ENCODE results near the gene CELF2.
"Not testable (repeated sequence)": the region's sequence is repeated elsewhere in the genome, so short reads cannot be mapped to it uniquely, and the experiment has no call there.

Gene CELF2

GRCh38 chr10:11339660-11340059 lies 322.0 kb downstream of the CELF2 start:
- peaks cover 0 to 3% of the 10 kb centered on the region in 2 donors for H3K36me3 ChIP-seq (ENCODE audit: control insufficient read depth in 2 of 2, insufficient read depth in 2 of 2, low read length in 2 of 2)
- H3K4me1 ChIP-seq (ENCODE audit: control insufficient read depth in 2 of 2, insufficient read depth in 2 of 2, low read length in 2 of 2): no peaks in the 10 kb centered on the region
- H3K4me3 ChIP-seq (ENCODE audit: low read length in 2 of 2): no peak overlapping the region
- no peak overlapping the region for H3K27ac ChIP-seq (ENCODE audit: low read depth in 2 of 2, low read length in 2 of 2)
- H3K9ac ChIP-seq (ENCODE audit: low read depth in 1 of 2, low read length in 2 of 2): no peak overlapping the region
- no peaks in the 10 kb centered on the region for H3K27me3 ChIP-seq (ENCODE audit: control insufficient read depth in 2 of 2, insufficient read depth in 2 of 2, low read length in 2 of 2)
- H3K9me3 ChIP-seq (ENCODE audit: control insufficient read depth in 2 of 2, low read length in 2 of 2): no peaks in the 10 kb centered on the region

- Histone ChIP-seq H3K4me1 (ENCODE audit: control insufficient read depth in 2 of 2, insufficient read depth in 2 of 2, low read length in 2 of 2) (peaks cover 0 to 2% of the 10 kb centered on the region in 2 donors), H3K27me3 (ENCODE audit: control insufficient read depth in 2 of 2, insufficient read depth in 2 of 2, low read length in 2 of 2) (no peaks in the 10 kb centered on the region), H3K36me3 (ENCODE audit: control insufficient read depth in 2 of 2, insufficient read depth in 2 of 2, low read length in 2 of 2) (no peaks in the 10 kb centered on the region), H3K27ac (ENCODE audit: low read depth in 2 of 2, low read length in 2 of 2) (no peak overlapping the region), H3K4me3 (ENCODE audit: low read length in 2 of 2) (no peak overlapping the region), H3K9me3 (ENCODE audit: control insufficient read depth in 2 of 2, low read length in 2 of 2) (no peaks in the 10 kb centered on the region), H3K9ac (ENCODE audit: low read depth in 1 of 2, low read length in 2 of 2) (no peak overlapping the region)
These were observed 323.8 kb downstream of the CELF2 start for GRCh38 chr10:11341283-11341960.

GRCh38 chr10:11344081-11344480 lies 326.4 kb downstream of the CELF2 start:
- Histone ChIP-seq H3K9me3 (ENCODE audit: control insufficient read depth in 2 of 2, low read length in 2 of 2) (no peaks in the 10 kb centered on the region), H3K9ac (ENCODE audit: low read depth in 1 of 2, low read length in 2 of 2) (no peak overlapping the region), H3K4me1 (ENCODE audit: control insufficient read depth in 2 of 2, insufficient read depth in 2 of 2, low read length in 2 of 2) (peaks cover 0 to 2% of the 10 kb centered on the region in 2 donors)

DNA sequence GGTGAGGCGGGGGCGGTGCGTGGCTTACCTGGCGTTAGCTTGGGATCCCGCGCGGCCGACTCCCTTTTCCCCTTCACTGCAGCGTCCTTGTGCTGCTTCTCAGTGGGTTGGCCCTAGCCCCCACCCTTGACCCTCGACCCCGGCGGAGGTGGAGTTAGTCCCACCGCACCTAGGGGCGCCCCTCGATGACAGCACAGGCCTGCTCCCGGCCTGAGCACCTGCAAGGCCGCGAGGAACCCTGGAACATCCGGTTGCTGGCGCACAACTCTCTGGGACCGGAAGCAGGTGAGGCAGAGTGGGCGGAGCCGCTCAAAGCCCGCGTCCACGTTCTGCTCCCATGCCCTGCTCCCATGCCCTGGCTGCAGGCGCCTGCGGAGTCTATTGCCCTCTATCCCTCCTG lies 326.9 kb downstream of the CELF2 start:
- no peaks in the 10 kb centered on the region for H3K27me3 ChIP-seq (ENCODE audit: control insufficient read depth in 2 of 2, insufficient read depth in 2 of 2, low read length in 2 of 2)
- H3K4me1 ChIP-seq (ENCODE audit: control insufficient read depth in 2 of 2, insufficient read depth in 2 of 2, low read length in 2 of 2): peaks cover 0 to 2% of the 10 kb centered on the region in 2 donors
- H3K4me3 ChIP-seq (ENCODE audit: low read length in 2 of 2): no peak overlapping the region
- no peak overlapping the region for H3K27ac ChIP-seq (ENCODE audit: low read depth in 2 of 2, low read length in 2 of 2)
- H3K36me3 ChIP-seq (ENCODE audit: control insufficient read depth in 2 of 2, insufficient read depth in 2 of 2, low read length in 2 of 2): no peaks in the 10 kb centered on the region
- H3K9ac ChIP-seq (ENCODE audit: low read depth in 1 of 2, low read length in 2 of 2): no peak overlapping the region
- H3K9me3 ChIP-seq (ENCODE audit: control insufficient read depth in 2 of 2, low read length in 2 of 2): no peaks in the 10 kb centered on the region

More at GRCh38 chr10:11344081-11344480, 326.4 kb downstream of the CELF2 start:
- Histone ChIP-seq H3K36me3 (ENCODE audit: control insufficient read depth in 2 of 2, insufficient read depth in 2 of 2, low read length in 2 of 2) (no peaks in the 10 kb centered on the region), H3K27ac (ENCODE audit: low read depth in 2 of 2, low read length in 2 of 2) (no peak overlapping the region), H3K4me3 (ENCODE audit: low read length in 2 of 2) (no peak overlapping the region), H3K27me3 (ENCODE audit: control insufficient read depth in 2 of 2, insufficient read depth in 2 of 2, low read length in 2 of 2) (no peaks in the 10 kb centered on the region)

GRCh38 chr10:11345224-11346054 lies 327.8 kb downstream of the CELF2 start:
- H3K27me3 ChIP-seq (ENCODE audit: control insufficient read depth in 2 of 2, insufficient read depth in 2 of 2, low read length in 2 of 2): no peaks in the 10 kb centered on the region
- no peak overlapping the region for H3K27ac ChIP-seq (ENCODE audit: low read depth in 2 of 2, low read length in 2 of 2)
- no peaks in the 10 kb centered on the region for H3K9me3 ChIP-seq (ENCODE audit: control insufficient read depth in 2 of 2, low read length in 2 of 2)
- no peaks in the 10 kb centered on the region for H3K36me3 ChIP-seq (ENCODE audit: control insufficient read depth in 2 of 2, insufficient read depth in 2 of 2, low read length in 2 of 2)
- no peak overlapping the region for H3K4me3 ChIP-seq (ENCODE audit: low read length in 2 of 2)
- no peak overlapping the region for H3K9ac ChIP-seq (ENCODE audit: low read depth in 1 of 2, low read length in 2 of 2)
- peaks cover 0 to 2% of the 10 kb centered on the region in 2 donors for H3K4me1 ChIP-seq (ENCODE audit: control insufficient read depth in 2 of 2, insufficient read depth in 2 of 2, low read length in 2 of 2)

- H3K4me3 ChIP-seq (ENCODE audit: low read length in 2 of 2); H3K9me3 ChIP-seq (ENCODE audit: control insufficient read depth in 2 of 2, low read length in 2 of 2); H3K27ac ChIP-seq (ENCODE audit: low read depth in 2 of 2, low read length in 2 of 2); H3K4me1 ChIP-seq (ENCODE audit: control insufficient read depth in 2 of 2, insufficient read depth in 2 of 2, low read length in 2 of 2); H3K9ac ChIP-seq (ENCODE audit: low read depth in 1 of 2, low read length in 2 of 2); H3K36me3 ChIP-seq (ENCODE audit: control insufficient read depth in 2 of 2, insufficient read depth in 2 of 2, low read length in 2 of 2); H3K27me3 ChIP-seq (ENCODE audit: control insufficient read depth in 2 of 2, insufficient read depth in 2 of 2, low read length in 2 of 2): not testable (repeated sequence)
These were observed 329.9 kb downstream of the CELF2 start for GRCh38 chr10:11347580-11347979.

DNA sequence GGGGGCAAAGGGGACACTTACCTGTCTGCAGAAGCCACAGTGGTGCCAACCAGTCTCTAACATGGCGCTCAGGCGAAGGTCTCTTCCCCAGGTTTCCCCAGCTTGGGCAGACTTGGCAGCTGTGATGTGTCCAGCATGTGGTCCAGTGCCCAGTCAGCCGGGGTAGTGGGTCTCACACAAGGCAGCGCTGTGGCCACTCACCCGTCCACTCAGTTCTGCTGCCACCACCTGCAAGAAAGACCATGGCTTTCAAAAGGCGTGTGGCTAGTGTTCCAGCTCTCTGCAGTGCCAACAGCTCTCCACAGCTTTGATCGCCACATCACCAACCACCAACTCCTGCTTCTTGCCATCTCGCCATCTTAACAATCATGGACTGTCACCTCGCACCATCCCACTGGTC lies 334.1 kb downstream of the CELF2 start:
- H3K9ac ChIP-seq (ENCODE audit: low read depth in 1 of 2, low read length in 2 of 2): no peak overlapping the region
- H3K9me3 ChIP-seq (ENCODE audit: control insufficient read depth in 2 of 2, low read length in 2 of 2): no peaks in the 10 kb centered on the region
- no peak overlapping the region for H3K27ac ChIP-seq (ENCODE audit: low read depth in 2 of 2, low read length in 2 of 2)
- H3K36me3 ChIP-seq (ENCODE audit: control insufficient read depth in 2 of 2, insufficient read depth in 2 of 2, low read length in 2 of 2): no peaks in the 10 kb centered on the region
- H3K27me3 ChIP-seq (ENCODE audit: control insufficient read depth in 2 of 2, insufficient read depth in 2 of 2, low read length in 2 of 2): no peaks in the 10 kb centered on the region
- no peaks in the 10 kb centered on the region for H3K4me1 ChIP-seq (ENCODE audit: control insufficient read depth in 2 of 2, insufficient read depth in 2 of 2, low read length in 2 of 2)
- no peak overlapping the region for H3K4me3 ChIP-seq (ENCODE audit: low read length in 2 of 2)

DNA sequence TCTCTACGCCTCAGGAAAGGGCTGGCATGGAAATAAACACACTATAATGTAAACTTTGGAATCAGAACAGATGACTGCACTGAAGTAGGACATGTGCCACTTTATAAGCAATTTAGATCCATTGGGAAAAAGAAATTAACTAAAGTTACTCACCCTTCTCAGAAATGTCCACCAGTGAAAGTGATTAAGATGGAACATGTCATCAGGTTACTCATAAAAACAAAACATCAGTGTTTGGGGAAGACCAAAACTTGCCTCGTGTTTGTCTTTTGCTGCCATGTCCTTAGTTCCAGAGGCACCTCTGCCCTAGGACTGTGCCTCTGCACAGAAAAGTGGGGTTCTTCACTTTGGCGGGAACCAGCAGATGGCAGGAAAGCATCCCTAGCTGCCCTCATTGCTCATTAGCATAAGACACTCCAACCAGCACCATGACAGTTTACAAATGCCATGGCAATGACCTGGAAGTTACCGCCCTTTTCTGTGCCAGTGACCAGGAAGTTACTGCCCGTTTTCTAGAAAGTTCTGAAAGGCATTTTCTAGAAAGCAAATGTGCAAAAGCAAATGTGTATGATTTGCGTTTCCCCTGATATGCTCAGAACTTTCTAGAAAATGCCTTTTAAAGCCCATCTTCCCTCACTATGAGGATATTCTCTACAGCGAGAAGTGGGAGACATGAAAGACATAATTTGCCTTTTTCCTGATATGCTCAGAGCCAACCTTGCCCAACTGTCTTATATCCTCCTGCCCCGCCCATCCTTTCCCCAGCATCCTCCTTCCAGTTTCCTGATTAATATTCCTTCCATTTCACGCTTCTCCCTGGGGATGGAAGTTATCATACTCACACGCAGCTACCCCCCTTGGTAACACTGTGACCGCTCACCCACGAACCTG lies 335.6 kb downstream of the CELF2 start:
- H3K27ac ChIP-seq (ENCODE audit: low read depth in 2 of 2, low read length in 2 of 2): no peak overlapping the region
- no peaks in the 10 kb centered on the region for H3K27me3 ChIP-seq (ENCODE audit: control insufficient read depth in 2 of 2, insufficient read depth in 2 of 2, low read length in 2 of 2)
- no peaks in the 10 kb centered on the region for H3K36me3 ChIP-seq (ENCODE audit: control insufficient read depth in 2 of 2, insufficient read depth in 2 of 2, low read length in 2 of 2)
- no peaks in the 10 kb centered on the region for H3K9me3 ChIP-seq (ENCODE audit: control insufficient read depth in 2 of 2, low read length in 2 of 2)
- H3K4me1 ChIP-seq (ENCODE audit: control insufficient read depth in 2 of 2, insufficient read depth in 2 of 2, low read length in 2 of 2): no peaks in the 10 kb centered on the region
- no peak overlapping the region for H3K9ac ChIP-seq (ENCODE audit: low read depth in 1 of 2, low read length in 2 of 2)
- H3K4me3 ChIP-seq (ENCODE audit: low read length in 2 of 2): no peak overlapping the region

DNA sequence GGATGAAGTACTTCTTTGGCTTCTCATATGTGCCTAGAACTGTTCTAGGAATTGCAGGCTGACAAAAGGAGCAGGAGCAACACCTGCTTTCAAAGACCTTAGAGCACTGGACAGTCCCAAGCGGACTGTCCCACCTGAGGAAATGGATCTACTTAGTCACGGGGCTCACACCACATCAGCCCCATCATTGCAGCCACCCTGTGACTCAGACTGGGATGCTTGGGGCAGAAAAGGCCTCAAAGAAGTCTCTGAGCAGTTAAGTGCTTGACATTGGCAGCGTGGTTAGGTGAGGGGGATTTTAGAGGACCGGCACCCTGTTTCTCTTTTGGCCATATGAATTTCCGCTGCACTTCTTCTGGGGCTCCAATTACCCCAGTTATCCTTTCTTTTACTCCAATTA lies 337.2 kb downstream of the CELF2 start:
- no peak overlapping the region for H3K9ac ChIP-seq (ENCODE audit: low read depth in 1 of 2, low read length in 2 of 2)
- no peak overlapping the region for H3K27ac ChIP-seq (ENCODE audit: low read depth in 2 of 2, low read length in 2 of 2)
- no peaks in the 10 kb centered on the region for H3K4me1 ChIP-seq (ENCODE audit: control insufficient read depth in 2 of 2, insufficient read depth in 2 of 2, low read length in 2 of 2)
- no peaks in the 10 kb centered on the region for H3K36me3 ChIP-seq (ENCODE audit: control insufficient read depth in 2 of 2, insufficient read depth in 2 of 2, low read length in 2 of 2)
- no peaks in the 10 kb centered on the region for H3K27me3 ChIP-seq (ENCODE audit: control insufficient read depth in 2 of 2, insufficient read depth in 2 of 2, low read length in 2 of 2)
- H3K4me3 ChIP-seq (ENCODE audit: low read length in 2 of 2): no peak overlapping the region
- H3K9me3 ChIP-seq (ENCODE audit: control insufficient read depth in 2 of 2, low read length in 2 of 2): peaks cover 0 to 4% of the 10 kb centered on the region in 2 donors

DNA sequence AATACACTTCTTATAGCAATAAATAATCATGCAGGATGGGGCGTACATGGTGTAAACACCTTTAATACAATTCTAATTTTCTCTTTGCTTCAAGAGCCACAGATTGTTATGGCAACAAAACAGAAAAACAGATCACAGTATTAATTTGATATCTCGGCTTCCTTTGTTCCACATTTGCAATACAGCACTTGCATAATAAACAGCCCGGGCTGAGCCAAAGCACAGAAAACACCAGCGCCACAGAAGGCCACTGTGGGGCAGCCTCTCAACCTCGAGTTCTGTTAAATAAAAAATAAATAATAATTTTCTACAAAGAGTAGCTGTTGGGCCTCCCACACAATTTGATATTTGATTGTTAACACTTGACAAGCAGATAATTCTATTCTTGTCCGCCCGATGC lies 337.9 kb downstream of the CELF2 start:
- no peaks in the 10 kb centered on the region for H3K36me3 ChIP-seq (ENCODE audit: control insufficient read depth in 2 of 2, insufficient read depth in 2 of 2, low read length in 2 of 2)
- no peaks in the 10 kb centered on the region for H3K27me3 ChIP-seq (ENCODE audit: control insufficient read depth in 2 of 2, insufficient read depth in 2 of 2, low read length in 2 of 2)
- no peaks in the 10 kb centered on the region for H3K4me1 ChIP-seq (ENCODE audit: control insufficient read depth in 2 of 2, insufficient read depth in 2 of 2, low read length in 2 of 2)
- no peak overlapping the region for H3K4me3 ChIP-seq (ENCODE audit: low read length in 2 of 2)
- H3K9ac ChIP-seq (ENCODE audit: low read depth in 1 of 2, low read length in 2 of 2): no peak overlapping the region
- no peak overlapping the region for H3K27ac ChIP-seq (ENCODE audit: low read depth in 2 of 2, low read length in 2 of 2)
- peaks cover 0 to 4% of the 10 kb centered on the region in 2 donors for H3K9me3 ChIP-seq (ENCODE audit: control insufficient read depth in 2 of 2, low read length in 2 of 2)

Data from mucosa of rectum (tissue), 2 donors.